Prostate gland (tissue), 2 donors: ENCODE results near the gene PDE10A. TPM values are rescaled to one million over a fixed set of nuclear protein-coding genes. Genes with fewer than 3 reads are reported as not detected.

Experiments used
- DNase-seq: peaks from one replicate; pipeline ENCODE4 v3.0.0-alpha.2; 2019; ENCODE audit warnings: low spot score
- H3K27ac ChIP-seq, 2 donors: fragments of 200-600 bp; sonication (generic); 2 replicates each; pipeline ENCODE4 v1.5.1; 2017 to 2019
- H3K27me3 ChIP-seq: fragments of 200-600 bp; sonication (generic); replicated peaks from 2 replicates; pipeline ENCODE4 v1.5.1; 2019; ENCODE audit not compliant: insufficient read depth
- H3K36me3 ChIP-seq, 2 donors: fragments of 200-600 bp; sonication (generic); 1 replicate in 1 of 2; 2 replicates in 1 of 2; pipeline versions ENCODE4 v1.5.1 to v1.8.1; 2017 to 2019
- H3K4me1 ChIP-seq: fragments of 200-600 bp; sonication (generic); replicated peaks from 2 replicates; pipeline ENCODE4 v1.5.1; 2019
- H3K4me3 ChIP-seq, 2 donors: fragments of 200-600 bp; sonication (generic); 2 replicates each; pipeline ENCODE4 v1.5.1; 2017 to 2019
- H3K9me3 ChIP-seq: fragments of 200-600 bp; sonication (generic); 2 replicates; pipeline ENCODE4 v1.5.1; 2017
- POLR2A ChIP-seq: fragments of 450-650 bp; IDR thresholded peaks from one replicate; pipeline ENCODE4 v1.6.1; 2016; ENCODE audit warnings: antibody characterized with exemption, mild to moderate bottlenecking
- POLR2AphosphoS5 ChIP-seq: sonication (generic); formaldehyde crosslinking; IDR thresholded peaks from one replicate; pipeline ENCODE4 v1.6.1; 2017; ENCODE audit warnings: antibody characterized with exemption
- WGBS: methylation state at CpG from one replicate; pipeline ENCODE4 v1.1.5; 2018; 5-methylcytosine and 5-hydroxymethylcytosine counted together
- intact Hi-C: fragments of 100-400 bp; cut with DNase I; formaldehyde crosslinking; loops from one replicate; pipeline ENCODE4 v1.14.2; 2022
- total RNA-seq, 2 donors: library from RNA; depleted of rRNA; stranded (reverse); fragments of >200 nt; gene quantifications; one replicate each; pipeline ENCODE4 v1.1.0, GENCODE V29; 2016
- TF ChIP-seq, protein P1 (sequence below), 4 experiments: fragments of 200-600 bp in 2 of 4; fragments of 450-650 bp in 2 of 4; sonication (generic) in 2 of 4; IDR thresholded peaks; 1 replicate in 3 of 4; 2 replicates in 1 of 4; pipeline ENCODE4 v1.5.1; 2016 to 2019; ENCODE audit warnings: antibody characterized with exemption in 4 of 4, mild to moderate bottlenecking in 2 of 4, moderate library complexity in 2 of 4

The PDE10A gene
- total RNA-seq, 2 donors from 2014 or later, result 9.6 to 13.5 TPM

DNA sequence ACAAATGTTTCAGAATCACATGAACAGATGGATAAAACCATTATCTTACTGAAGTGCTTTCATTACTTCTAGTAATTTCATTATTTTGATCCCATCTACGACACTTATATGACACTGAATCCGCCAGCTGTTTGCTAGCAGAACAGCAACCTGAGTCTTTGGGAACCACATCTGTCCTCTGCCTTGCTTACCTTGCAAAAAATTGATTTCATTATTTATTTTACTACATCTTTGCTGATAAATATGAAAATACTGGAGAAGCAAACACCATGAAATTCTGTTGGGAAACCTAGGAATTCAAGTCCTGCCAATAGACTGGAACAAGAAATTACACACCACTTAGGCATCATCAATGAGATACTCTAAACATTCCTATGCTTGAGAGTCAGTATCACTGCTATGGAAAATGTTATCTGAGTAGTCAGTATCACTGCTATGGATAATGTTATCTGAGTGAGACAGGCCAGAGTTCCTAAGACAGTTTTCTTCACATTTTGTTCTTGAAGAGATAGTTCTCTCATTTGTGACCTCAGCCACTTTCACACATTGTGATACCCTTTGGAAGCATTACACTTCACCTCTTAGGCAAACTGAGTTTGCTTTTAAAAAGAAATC lies 91.9 kb downstream of the PDE10A start:
- Histone ChIP-seq H3K4me1 (no peaks in the 10 kb centered on the region), H3K36me3 (no peaks in the 10 kb centered on the region), H3K27ac (no peak overlapping the region), H3K9me3 (no peaks in the 10 kb centered on the region), H3K27me3 (no peaks in the 10 kb centered on the region), H3K4me3 (no peak overlapping the region)
- WGBS, result 93% methylated on average over 2 of the region's 2 CpGs
- no peak for DNase-seq
- intact Hi-C loops, result no loop called here
- TF ChIP-seq POLR2A (no peak), POLR2AphosphoS5 (no peak)
- TF ChIP-seq, protein P1, sequence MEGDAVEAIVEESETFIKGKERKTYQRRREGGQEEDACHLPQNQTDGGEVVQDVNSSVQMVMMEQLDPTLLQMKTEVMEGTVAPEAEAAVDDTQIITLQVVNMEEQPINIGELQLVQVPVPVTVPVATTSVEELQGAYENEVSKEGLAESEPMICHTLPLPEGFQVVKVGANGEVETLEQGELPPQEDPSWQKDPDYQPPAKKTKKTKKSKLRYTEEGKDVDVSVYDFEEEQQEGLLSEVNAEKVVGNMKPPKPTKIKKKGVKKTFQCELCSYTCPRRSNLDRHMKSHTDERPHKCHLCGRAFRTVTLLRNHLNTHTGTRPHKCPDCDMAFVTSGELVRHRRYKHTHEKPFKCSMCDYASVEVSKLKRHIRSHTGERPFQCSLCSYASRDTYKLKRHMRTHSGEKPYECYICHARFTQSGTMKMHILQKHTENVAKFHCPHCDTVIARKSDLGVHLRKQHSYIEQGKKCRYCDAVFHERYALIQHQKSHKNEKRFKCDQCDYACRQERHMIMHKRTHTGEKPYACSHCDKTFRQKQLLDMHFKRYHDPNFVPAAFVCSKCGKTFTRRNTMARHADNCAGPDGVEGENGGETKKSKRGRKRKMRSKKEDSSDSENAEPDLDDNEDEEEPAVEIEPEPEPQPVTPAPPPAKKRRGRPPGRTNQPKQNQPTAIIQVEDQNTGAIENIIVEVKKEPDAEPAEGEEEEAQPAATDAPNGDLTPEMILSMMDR (IDR thresholded peaks at IDR 0.05), result no peak

DNA sequence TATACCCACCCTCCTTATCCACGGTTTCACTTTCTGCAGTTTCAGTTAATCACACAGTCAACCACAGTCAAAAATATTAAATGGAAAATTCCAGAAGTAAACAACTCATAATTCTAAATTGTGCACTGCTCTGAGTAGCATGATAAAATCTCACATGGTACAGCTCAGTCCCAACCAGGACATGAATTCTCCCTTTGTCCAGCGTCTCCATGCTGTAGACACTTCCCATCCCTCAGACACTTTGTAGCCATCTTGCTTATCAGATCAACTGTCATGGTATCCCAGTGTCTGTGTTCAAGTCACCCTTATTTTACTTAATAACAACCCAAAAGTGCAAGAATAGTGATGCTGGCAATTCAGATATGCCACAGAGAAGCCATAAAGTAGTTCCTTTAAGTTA lies 94.7 kb downstream of the PDE10A start:
- Histone ChIP-seq H3K4me1 (no peaks in the 10 kb centered on the region), H3K36me3 (no peaks in the 10 kb centered on the region), H3K27me3 (no peaks in the 10 kb centered on the region), H3K9me3 (no peaks in the 10 kb centered on the region), H3K27ac (no peak overlapping the region), H3K4me3 (no peak overlapping the region)
- intact Hi-C loops, result no loop called here
- DNase-seq, result no peak
- 63% methylated on average over 2 of the region's 2 CpGs for WGBS
- no peak for TF ChIP-seq POLR2AphosphoS5
- TF ChIP-seq, protein P1 (IDR thresholded peaks at IDR 0.05), result no peak
- TF ChIP-seq POLR2A, result no peak

DNA sequence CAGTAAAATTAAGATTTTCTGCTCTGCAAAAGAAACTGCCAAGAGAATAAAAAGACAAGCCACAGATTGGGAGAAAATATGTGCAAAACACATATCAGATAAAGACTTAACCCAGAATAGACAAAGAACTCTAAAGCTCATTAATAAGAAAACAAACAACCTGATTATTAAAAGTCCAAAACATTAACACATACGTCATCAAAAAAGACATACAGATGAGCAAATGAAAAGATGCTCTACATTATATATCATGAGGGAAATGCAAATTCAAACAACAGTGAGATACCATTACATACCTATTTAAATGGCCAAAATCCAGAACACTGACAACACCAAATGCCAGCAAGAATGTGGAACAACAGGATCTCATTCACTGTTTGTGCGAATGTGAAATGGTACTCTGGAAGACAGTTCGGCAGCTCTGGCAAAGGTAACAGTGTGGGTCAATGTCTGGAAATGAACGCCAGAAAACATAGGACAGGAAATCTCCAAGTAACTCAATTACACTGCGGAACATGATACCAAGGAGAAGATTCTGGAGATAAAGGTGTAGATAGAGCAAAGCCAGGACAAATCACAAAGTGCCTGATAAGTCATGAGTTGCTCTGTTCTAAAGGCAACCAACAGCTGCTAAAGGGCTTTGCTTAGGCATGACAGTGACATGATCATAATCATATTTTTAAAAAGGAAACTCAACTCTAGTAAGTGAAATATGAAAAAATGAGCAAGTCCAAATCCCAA lies 96.8 kb downstream of the PDE10A start:
- Histone ChIP-seq H3K9me3 (no peaks in the 10 kb centered on the region), H3K4me1 (no peaks in the 10 kb centered on the region), H3K36me3 (no peaks in the 10 kb centered on the region), H3K4me3 (no peak overlapping the region), H3K27ac (peak overlapping the region; percentile 22 to 33), H3K27me3 (no peaks in the 10 kb centered on the region)
- intact Hi-C loops, result no loop called here
- DNase-seq, result no peak
- no peak for TF ChIP-seq POLR2A
- no peak for TF ChIP-seq POLR2AphosphoS5
- TF ChIP-seq, protein P1 (IDR thresholded peaks at IDR 0.05), result no peak
- WGBS, result 67% methylated on average over 5 of the region's 5 CpGs

DNA sequence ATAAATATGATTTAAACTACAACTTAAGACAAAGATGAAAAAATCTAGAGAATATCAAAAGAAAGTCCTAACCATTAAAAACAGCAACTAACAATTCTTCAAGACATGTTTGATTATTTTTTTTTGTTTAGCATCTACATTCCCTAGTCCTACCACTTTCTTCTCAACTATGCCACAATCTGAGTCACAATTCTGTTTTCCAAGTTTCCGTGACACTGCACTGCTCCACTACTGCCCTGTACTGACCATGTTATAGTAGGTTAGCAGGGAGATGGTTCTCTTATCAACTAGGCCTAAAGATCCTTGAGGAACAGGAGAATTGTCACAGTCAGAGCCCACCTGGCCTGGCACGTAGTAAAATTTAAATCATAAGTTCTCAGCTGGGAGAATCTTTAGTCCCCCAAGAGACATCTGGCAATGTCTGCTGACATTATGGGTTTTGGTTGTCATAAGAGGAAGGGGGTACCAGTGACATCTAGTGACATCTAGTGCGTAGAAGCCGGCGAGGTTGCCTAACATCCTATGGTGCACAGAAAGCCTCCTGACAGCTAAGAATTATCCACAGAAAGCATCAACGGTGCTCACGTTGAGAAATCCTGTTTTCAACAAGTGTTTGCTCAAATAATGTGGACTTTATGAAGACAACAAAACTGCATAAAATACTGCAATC lies 100.5 kb downstream of the PDE10A start:
- Histone ChIP-seq H3K4me3 (no peak overlapping the region), H3K27me3 (no peaks in the 10 kb centered on the region), H3K9me3 (no peaks in the 10 kb centered on the region), H3K36me3 (no peaks in the 10 kb centered on the region), H3K4me1 (no peaks in the 10 kb centered on the region), H3K27ac (no peak overlapping the region)
- TF ChIP-seq POLR2AphosphoS5, result no peak
- TF ChIP-seq, protein P1 (IDR thresholded peaks at IDR 0.05), result no peak
- intact Hi-C loops, result no loop called here
- DNase-seq, result no peak
- WGBS, result 81% methylated on average over 7 of the region's 7 CpGs
